HepG2 (cell line): ENCODE data around the gene ZNF621. TPM values are rescaled to one million over a fixed set of nuclear protein-coding genes. Genes with fewer than 3 reads are reported as not detected.

Experiments used
- CREB1 ChIP-seq, 2 experiments: fragments of 450-650 bp in 1 of 2; IDR thresholded peaks; 2 replicates each; pipeline ENCODE4 v1.6.1; 2016 to 2017; ENCODE audit warnings: control low read depth in 1 of 2, mild to moderate bottlenecking in 1 of 2, missing compliant biosample characterization in 1 of 2, missing genetic modification characterization in 1 of 2
- E2F2 ChIP-seq: sonication (generic); formaldehyde crosslinking; IDR thresholded peaks from 2 replicates; pipeline ENCODE4 v1.4.0; 2020; ENCODE audit warnings: missing genetic modification reagents, borderline replicate concordance
- ELF3 ChIP-seq: IDR thresholded peaks from 2 replicates; pipeline ENCODE4 v1.6.1; 2016; ENCODE audit warnings: missing genetic modification reagents, missing compliant biosample characterization
- ETV5 ChIP-seq: IDR thresholded peaks from 2 replicates; pipeline ENCODE4 v1.6.1; 2018; ENCODE audit warnings: missing biosample characterization, missing genetic modification reagents, inconsistent platforms, borderline replicate concordance
- HINFP ChIP-seq: sonication (generic); formaldehyde crosslinking; IDR thresholded peaks from 2 replicates; pipeline ENCODE4 v1.4.0; 2020; ENCODE audit warnings: low read depth, mild to moderate bottlenecking, missing genetic modification reagents
- MBNL3 ChIP-seq: fragments of 250-450 bp; sonication (Bioruptor Pico); conservative IDR thresholded peaks from 2 replicates; pipeline ENCODE4 v1.8.0; 2022; ENCODE audit warnings: mild to moderate bottlenecking, inconsistent platforms
- NFKB2 ChIP-seq: sonication (generic); formaldehyde crosslinking; IDR thresholded peaks from 2 replicates; pipeline ENCODE4 v1.4.0; 2020; ENCODE audit warnings: missing genetic modification reagents, borderline replicate concordance
- NR3C1 ChIP-seq: sonication (generic); formaldehyde crosslinking; IDR thresholded peaks from 2 replicates; pipeline ENCODE4 v1.4.0; 2020; ENCODE audit warnings: missing genetic modification reagents
- PAF1 ChIP-seq: IDR thresholded peaks from 2 replicates; pipeline ENCODE4 v1.6.1; 2016; ENCODE audit warnings: missing genetic modification reagents, missing compliant biosample characterization
- RARG ChIP-seq: sonication (generic); formaldehyde crosslinking; IDR thresholded peaks from 2 replicates; pipeline ENCODE4 v1.4.0; 2020; ENCODE audit warnings: low read depth, mild to moderate bottlenecking, missing genetic modification reagents
- RFXANK ChIP-seq: IDR thresholded peaks from 2 replicates; pipeline ENCODE4 v1.6.1; 2016
- SNAPC4 ChIP-seq: sonication (generic); formaldehyde crosslinking; IDR thresholded peaks from 2 replicates; pipeline ENCODE4 v1.4.0; 2020; ENCODE audit warnings: mild to moderate bottlenecking, missing genetic modification reagents
- ZFP37 ChIP-seq: sonication (generic); formaldehyde crosslinking; IDR thresholded peaks from 2 replicates; pipeline ENCODE4 v1.4.0; 2020; ENCODE audit warnings: missing genetic modification reagents, borderline replicate concordance
- ZNF138 ChIP-seq: sonication (generic); formaldehyde crosslinking; IDR thresholded peaks from 2 replicates; pipeline ENCODE4 v1.5.0; 2020; ENCODE audit warnings: mild to moderate bottlenecking, low read depth, missing genetic modification reagents
- ZNF263 ChIP-seq: sonication (generic); formaldehyde crosslinking; IDR thresholded peaks from 2 replicates; pipeline ENCODE4 v1.4.0; 2020; ENCODE audit warnings: missing genetic modification reagents
- ZNF276 ChIP-seq: sonication (generic); formaldehyde crosslinking; IDR thresholded peaks from 2 replicates; pipeline ENCODE4 v1.4.0; 2020; ENCODE audit warnings: mild to moderate bottlenecking, low read depth, missing genetic modification reagents
- ZNF501 ChIP-seq: sonication (generic); formaldehyde crosslinking; IDR thresholded peaks from 2 replicates; pipeline ENCODE4 v1.5.1; 2020; ENCODE audit warnings: mild to moderate bottlenecking, moderate library complexity, missing genetic modification reagents
- ZNF773 ChIP-seq: sonication (generic); formaldehyde crosslinking; IDR thresholded peaks from 2 replicates; pipeline ENCODE4 v1.4.0; 2020; ENCODE audit warnings: missing genetic modification reagents, borderline replicate concordance
- polyA plus RNA-seq, 8 experiments: library from polyadenylated mRNA; depleted of rRNA in 3 of 8; stranded (reverse) in 7 of 8; unstranded in 1 of 8; fragments of >200 nt; fragmentation: Illumina TruSeq in 4 of 8; extraction: Trizol in 4 of 8; gene quantifications; 2 replicates each; pipeline versions ENCODE4 v1.2.1 to v1.2.3, GENCODE V29; 2011 to 2016; ENCODE audit warnings: low read depth in 4 of 8, missing spikeins in 1 of 8, mixed read lengths in 1 of 8; ENCODE audit not compliant: insufficient read depth in 1 of 8
- total RNA-seq, 5 experiments: library from RNA; depleted of rRNA; stranded (reverse); fragments of >200 nt; fragmentation: Illumina TruSeq; extraction: Trizol; gene quantifications; 2 replicates each; pipeline ENCODE4 v1.2.3, GENCODE V29; 2016; ENCODE audit warnings: low read depth in 1 of 5
- TF ChIP-seq, protein P1 (sequence below): sonication (generic); formaldehyde crosslinking; IDR thresholded peaks from 2 replicates; pipeline ENCODE4 v1.4.0; 2020; ENCODE audit warnings: mild to moderate bottlenecking, missing genetic modification reagents

The ZNF621 gene
- total and polyA plus RNA-seq, 2 of the 13 experiments (the other 11 are each of a cell fraction or from before 2014, with no cell fraction given): 13.2 to 14.9 TPM

DNA sequence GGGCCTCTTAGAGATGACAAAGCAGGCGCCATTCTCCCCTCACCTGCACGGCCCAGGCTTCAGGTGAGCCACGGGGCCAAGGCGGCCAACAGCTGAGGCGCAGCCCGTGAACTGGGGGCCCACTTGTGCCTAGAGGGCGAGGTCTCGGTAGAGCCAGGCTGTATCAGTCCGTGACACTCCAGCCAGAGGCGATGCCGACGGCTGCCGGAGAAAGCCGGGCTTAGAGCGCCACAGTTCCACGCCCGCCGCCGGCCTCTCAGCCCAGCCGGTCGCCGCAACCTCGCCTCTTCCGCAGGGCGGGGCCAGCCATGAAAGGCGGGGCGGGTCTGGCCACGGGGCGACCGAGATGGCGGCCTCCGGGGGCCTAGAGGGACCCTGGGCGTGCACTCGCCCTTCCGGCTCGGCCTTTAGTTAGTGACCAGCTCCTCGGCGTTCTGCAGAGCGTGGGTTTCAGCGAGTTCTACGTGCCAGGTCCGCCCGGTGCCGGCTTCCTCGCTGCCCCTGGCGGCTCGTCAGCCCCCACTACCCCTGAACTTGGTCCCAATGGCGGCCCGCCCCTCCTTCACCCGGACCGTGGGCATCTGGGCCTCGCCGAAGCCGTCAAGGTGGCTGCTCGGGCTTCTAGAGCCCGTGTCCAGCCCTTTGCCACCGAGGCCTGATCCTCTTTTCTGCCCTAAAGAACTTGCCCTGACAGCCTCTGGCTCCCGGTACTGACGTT, at the start of gene ZNF621 (continued):
- TF ChIP-seq, protein P1, sequence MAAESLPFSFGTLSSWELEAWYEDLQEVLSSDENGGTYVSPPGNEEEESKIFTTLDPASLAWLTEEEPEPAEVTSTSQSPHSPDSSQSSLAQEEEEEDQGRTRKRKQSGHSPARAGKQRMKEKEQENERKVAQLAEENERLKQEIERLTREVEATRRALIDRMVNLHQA (CRISPR knock-in tag): no peak
- TF ChIP-seq RARG (CRISPR knock-in tag): no peak
- TF ChIP-seq ZNF276 (CRISPR knock-in tag): peak; percentile 81; the same call in 1 of the 2 replicates
- no peak for TF ChIP-seq ZNF263 (CRISPR knock-in tag)
- TF ChIP-seq CREB1 (IDR thresholded peaks at IDR 0.05): 0 out of 2 replicates have a peak, but pooled peaks have one; percentile 27
- TF ChIP-seq CREB1 (CRISPR knock-in tag; IDR thresholded peaks at IDR 0.05): no peak; the same call in 1 of the 2 replicates
- TF ChIP-seq SNAPC4: peak; percentile 81
- peak; percentile 93; the same call in 1 of the 2 replicates for TF ChIP-seq NFKB2 (CRISPR knock-in tag)
- no peak for TF ChIP-seq NR3C1 (CRISPR knock-in tag)
- peak; percentile 98 for TF ChIP-seq ZNF501 (CRISPR knock-in tag)
- TF ChIP-seq ZNF138 (CRISPR knock-in tag): no peak; the same call in 1 of the 2 replicates
- peak; percentile 89 for TF ChIP-seq ETV5 (CRISPR knock-in tag)
- no peak for TF ChIP-seq E2F2 (CRISPR knock-in tag)
- TF ChIP-seq ELF3 (CRISPR knock-in tag): peak; percentile 76
- peak; percentile 55; the same call in 1 of the 2 replicates for TF ChIP-seq HINFP (CRISPR knock-in tag)
- no peak for TF ChIP-seq PAF1 (CRISPR knock-in tag)
- 0 out of 2 replicates have a peak, but pooled peaks have one; percentile 31 for TF ChIP-seq ZNF773 (CRISPR knock-in tag)
- no peak for TF ChIP-seq RFXANK (CRISPR knock-in tag)
- TF ChIP-seq MBNL3 (CRISPR knock-in tag): no peak
- 0 out of 2 replicates have a peak, but pooled peaks have one; percentile 14 for TF ChIP-seq ZFP37 (CRISPR knock-in tag)
